ENCODE measurements around the gene RPP25L.

RPP25L gene

DNA sequence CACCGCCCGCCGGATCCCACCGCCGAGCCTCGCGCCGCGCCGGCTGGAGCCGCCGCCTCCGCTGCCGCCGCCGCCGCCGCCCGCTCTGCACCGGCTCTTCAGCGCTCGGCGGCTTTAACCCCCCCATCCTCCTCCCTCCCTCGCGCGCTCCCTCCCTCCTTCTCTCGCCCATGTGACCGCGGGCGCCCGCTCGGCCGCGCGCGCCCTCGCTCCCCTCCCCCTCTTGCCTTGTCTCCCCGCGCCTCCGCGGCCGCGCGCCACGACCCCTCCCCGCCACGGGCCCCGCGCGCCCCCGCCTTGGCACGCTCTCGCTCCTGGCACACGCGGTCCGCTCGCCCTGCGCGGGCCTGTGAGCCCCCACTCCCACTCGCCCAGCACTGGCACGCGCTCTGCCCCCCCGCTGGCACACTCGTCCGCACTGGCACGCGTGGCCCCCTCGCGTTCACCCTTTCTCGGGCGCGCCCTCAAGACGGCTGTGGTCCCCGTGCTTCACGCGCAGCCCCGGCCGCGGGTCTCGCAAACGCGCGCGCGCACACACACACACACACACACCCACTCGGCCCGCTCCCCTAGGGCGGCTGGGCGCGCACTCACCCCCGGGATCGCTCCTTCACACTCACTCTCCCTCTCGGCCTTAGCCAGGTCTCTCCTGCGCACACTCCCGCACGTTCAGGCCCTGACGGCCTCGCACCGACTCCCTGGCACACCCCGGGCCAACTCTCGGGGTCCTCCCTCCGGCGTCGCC lies 22.1 kb downstream of the RPP25L start, which contains the start of gene CNTFR:
CNTFR (minus strand) TSS at position 89 of the 745 bp plus-strand sequence. CDS start 20,743 bp downstream, outside the sequence.
- H3K4me3 ChIP-seq (ENCODE audit: low read length), result peak within 1 kb of the TSS; percentile 25
- TF ChIP-seq, protein P1, sequence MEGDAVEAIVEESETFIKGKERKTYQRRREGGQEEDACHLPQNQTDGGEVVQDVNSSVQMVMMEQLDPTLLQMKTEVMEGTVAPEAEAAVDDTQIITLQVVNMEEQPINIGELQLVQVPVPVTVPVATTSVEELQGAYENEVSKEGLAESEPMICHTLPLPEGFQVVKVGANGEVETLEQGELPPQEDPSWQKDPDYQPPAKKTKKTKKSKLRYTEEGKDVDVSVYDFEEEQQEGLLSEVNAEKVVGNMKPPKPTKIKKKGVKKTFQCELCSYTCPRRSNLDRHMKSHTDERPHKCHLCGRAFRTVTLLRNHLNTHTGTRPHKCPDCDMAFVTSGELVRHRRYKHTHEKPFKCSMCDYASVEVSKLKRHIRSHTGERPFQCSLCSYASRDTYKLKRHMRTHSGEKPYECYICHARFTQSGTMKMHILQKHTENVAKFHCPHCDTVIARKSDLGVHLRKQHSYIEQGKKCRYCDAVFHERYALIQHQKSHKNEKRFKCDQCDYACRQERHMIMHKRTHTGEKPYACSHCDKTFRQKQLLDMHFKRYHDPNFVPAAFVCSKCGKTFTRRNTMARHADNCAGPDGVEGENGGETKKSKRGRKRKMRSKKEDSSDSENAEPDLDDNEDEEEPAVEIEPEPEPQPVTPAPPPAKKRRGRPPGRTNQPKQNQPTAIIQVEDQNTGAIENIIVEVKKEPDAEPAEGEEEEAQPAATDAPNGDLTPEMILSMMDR (IDR thresholded peaks at IDR 0.05; ENCODE audit: insufficient read depth, low read depth, low read length, missing control alignments), result no peak
- DNase-seq (ENCODE audit: low read depth), result peak; percentile 24

DNA sequence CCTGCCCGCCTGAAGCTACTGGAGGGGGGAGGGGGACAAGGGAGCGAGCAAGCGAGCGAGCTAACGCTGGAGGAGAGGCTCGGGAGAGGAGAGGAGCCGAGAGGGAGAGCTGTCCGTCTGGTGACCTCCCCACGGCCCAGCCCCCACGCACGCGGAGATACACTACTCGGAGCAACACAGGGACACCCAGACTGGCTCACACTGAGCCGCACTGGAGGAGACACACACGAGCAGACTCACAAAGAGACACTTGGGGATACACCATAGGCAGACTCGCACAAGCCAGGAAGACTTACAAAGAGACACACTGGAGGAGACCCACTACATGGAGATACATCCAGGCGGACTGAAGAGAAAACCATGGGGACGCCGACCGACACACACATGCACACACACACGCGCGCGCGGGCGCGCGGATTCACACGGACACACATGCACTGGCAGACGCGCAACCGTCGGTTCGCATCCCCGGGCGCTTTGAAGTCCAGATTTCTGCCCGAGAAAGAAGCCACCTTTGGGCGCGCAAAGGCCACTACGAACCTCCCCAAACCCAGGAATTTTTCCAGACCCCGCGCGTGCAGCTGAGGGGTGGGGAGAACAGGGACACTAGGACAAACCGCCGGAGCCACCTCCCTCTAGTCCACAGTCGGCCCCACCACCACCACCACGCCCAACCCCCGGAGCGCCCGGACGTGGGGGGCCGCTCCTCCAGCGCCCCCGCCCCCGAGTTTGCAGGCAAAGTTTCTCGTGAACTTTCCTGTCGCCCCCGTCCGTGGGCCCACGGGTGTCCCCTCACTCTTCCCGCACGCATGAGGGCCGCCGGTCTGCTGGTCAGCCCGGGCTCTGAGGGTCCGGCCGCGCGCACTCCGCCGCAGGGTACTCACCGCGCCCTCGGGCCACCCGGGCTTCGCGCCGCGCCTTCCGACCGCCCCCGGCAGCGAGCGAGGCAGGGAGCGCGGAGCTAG lies 22.9 kb downstream of the RPP25L start:
- no peak overlapping the region for H3K4me3 ChIP-seq (ENCODE audit: low read length)
- TF ChIP-seq, protein P1 (IDR thresholded peaks at IDR 0.05; ENCODE audit: insufficient read depth, low read depth, low read length, missing control alignments), result no peak
- no peak for DNase-seq (ENCODE audit: low read depth)

DNA sequence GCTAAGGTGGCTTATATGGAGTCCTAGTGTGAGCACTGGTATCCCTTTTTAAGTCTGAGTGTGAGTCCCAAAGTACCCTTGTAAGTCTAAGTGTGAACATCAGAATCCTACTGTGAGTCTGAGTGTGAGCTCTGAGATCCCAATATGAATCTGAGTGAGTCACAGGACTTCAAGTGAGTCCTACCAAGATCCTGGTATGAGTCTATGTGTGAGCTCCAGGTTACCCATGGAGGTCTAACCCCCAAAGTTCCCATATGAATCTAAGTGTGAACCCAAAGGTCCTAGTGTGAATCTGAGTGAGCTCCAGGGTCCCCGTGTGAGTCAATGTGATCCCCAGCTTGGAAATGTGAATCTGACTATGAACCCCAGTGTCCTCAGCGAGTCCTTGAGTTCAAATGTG lies 24.6 kb downstream of the RPP25L start:
- TF ChIP-seq, protein P1 (IDR thresholded peaks at IDR 0.05; ENCODE audit: insufficient read depth, low read depth, low read length, missing control alignments), result no peak
- no peak overlapping the region for H3K4me3 ChIP-seq (ENCODE audit: low read length)
- no peak for DNase-seq (ENCODE audit: low read depth)

DNA sequence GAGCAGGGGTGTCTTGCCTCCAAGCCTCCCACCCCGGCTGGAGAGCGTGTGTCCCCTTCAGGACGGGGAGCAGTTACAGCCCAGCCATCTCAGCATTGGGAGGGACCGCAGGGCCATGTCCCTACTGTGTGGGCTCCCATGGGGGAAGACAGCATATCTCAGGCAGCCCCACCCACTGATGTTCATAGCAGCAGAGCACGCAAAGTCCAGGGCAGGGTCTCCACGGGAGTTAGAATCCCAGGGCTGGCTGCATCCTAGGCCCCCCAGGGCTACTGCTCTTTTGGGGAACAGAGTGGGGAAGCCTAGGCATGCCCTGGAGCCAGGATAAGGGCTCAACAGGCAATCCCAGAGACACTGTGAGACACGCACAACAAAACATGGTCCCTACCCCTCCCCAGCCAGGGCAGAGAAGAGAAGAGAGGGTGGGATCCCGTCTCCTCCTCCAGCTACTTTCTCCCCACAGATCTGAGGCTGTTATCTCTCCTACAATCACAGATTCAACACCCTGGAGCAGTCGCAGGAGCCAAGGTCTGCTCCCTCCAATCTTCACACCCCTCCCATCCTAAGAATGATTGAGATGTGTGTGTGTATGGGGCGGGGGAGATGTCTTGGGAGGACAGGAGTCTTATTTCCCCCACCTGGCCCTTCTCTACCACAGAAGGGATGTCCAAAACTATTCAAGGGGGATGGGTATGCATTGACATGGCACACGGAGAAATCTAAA lies 25.8 kb downstream of the RPP25L start:
- TF ChIP-seq, protein P1 (IDR thresholded peaks at IDR 0.05; ENCODE audit: insufficient read depth, low read depth, low read length, missing control alignments), result no peak
- no peak for DNase-seq (ENCODE audit: low read depth)
- no peak overlapping the region for H3K4me3 ChIP-seq (ENCODE audit: low read length)

DNA sequence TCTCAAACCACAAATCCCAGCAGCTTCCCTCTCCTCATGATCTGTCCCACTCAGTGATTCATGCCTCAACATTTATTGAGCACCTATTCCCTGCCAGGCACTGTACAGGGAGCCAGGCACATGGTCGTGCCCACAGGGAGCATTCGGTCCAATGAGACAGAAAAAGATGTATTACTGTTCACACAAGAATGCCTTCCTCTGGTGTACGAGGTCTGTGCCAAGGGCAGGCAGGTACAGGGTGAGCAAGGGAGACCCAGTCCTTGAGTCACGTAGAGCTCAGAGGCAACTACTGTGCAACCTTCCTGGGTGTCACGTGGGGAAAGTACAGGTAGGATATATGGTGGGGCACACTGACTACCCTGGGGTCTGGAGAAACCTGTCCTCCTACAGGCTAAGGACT lies 26.9 kb downstream of the RPP25L start:
- H3K4me3 ChIP-seq (ENCODE audit: low read length), result no peak overlapping the region
- TF ChIP-seq, protein P1 (IDR thresholded peaks at IDR 0.05; ENCODE audit: insufficient read depth, low read depth, low read length, missing control alignments), result no peak
- DNase-seq (ENCODE audit: low read depth), result peak; percentile 43

DNA sequence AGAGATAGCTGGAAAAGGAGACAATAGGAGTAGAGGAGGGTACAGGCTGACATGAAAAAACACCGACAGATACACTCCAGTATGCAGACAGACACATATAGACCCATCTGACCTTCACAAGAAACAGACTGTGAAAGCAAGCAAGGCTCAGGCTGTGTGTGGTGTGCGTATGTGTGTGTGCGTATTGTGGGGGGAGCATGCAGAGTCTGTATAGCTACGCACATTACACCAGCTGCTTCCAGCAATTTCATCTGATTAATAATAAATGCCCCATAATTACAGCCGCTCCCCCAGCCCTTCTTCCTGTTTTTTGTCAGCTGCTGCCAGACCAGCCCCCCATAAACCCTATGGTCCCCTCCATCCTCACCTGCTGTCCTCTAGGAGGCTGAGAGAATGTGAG lies 29.1 kb downstream of the RPP25L start:
- TF ChIP-seq, protein P1 (IDR thresholded peaks at IDR 0.05; ENCODE audit: insufficient read depth, low read depth, low read length, missing control alignments), result no peak
- no peak for DNase-seq (ENCODE audit: low read depth)
- H3K4me3 ChIP-seq (ENCODE audit: low read length), result no peak overlapping the region
